HFF-Myc (cell line): ENCODE measurements around the gene TBX5.

Source experiments
- DNase-seq: peaks from one replicate; pipeline ENCODE4 v3.0.0-alpha.2; 2011; ENCODE audit warnings: low read depth; ENCODE audit errors: extremely low read depth
- H3K4me3 ChIP-seq: replicated peaks from 2 replicates; pipeline ENCODE4 v1.5.1; 2011; ENCODE audit warnings: low read depth, mild to moderate bottlenecking, control low read depth, low read length
- CTCF ChIP-seq: IDR thresholded peaks from 2 replicates; pipeline ENCODE4 v1.5.1; 2012; ENCODE audit warnings: mild to moderate bottlenecking, low read depth, low read length, control low read depth; ENCODE audit errors: missing control alignments

Gene TBX5

GRCh38 chr12:114396153-114396868, 9.6 kb downstream of the TBX5 start:
- DNase-seq = no peak
- H3K4me3 ChIP-seq = peak overlapping the region; percentile 88
- no peak for TF ChIP-seq CTCF

- peak overlapping the region; percentile 88 for H3K4me3 ChIP-seq
- TF ChIP-seq CTCF = no peak
- DNase-seq = no peak
Measured at GRCh38 chr12:114395755-114396152, 10.2 kb downstream of the TBX5 start.

GRCh38 chr12:114395233-114395632, 10.7 kb downstream of the TBX5 start:
- no peak overlapping the region for H3K4me3 ChIP-seq
- TF ChIP-seq CTCF = no peak
- no peak for DNase-seq

GRCh38 chr12:114393569-114393968, 12.4 kb downstream of the TBX5 start:
- no peak for DNase-seq
- no peak for TF ChIP-seq CTCF
- H3K4me3 ChIP-seq = no peak overlapping the region

- no peak for TF ChIP-seq CTCF
- no peak for DNase-seq
- no peak overlapping the region for H3K4me3 ChIP-seq
Measured at GRCh38 chr12:114392909-114393308, 13.0 kb downstream of the TBX5 start.

- no peak for TF ChIP-seq CTCF
- no peak overlapping the region for H3K4me3 ChIP-seq
- no peak for DNase-seq
Measured at GRCh38 chr12:114391088-114391487, 14.9 kb downstream of the TBX5 start.

GRCh38 chr12:114384739-114385138, 21.2 kb downstream of the TBX5 start:
- TF ChIP-seq CTCF = no peak
- DNase-seq = no peak
- no peak overlapping the region for H3K4me3 ChIP-seq
